Measurements from ENCODE around the gene LRRC40.
"Not testable (repeated sequence)": the region's sequence is repeated elsewhere in the genome, so short reads cannot be mapped to it uniquely, and the experiment has no call there.

Gene LRRC40

GRCh38 chr1:70200065-70200464 lies 5.3 kb downstream of the LRRC40 start:
- TF ChIP-seq POLR2A (IDR thresholded peaks at IDR 0.05; ENCODE audit: low read depth, low read length): no peak
- no peak for TF ChIP-seq POLR2AphosphoS5 (IDR thresholded peaks at IDR 0.05; ENCODE audit: low read depth, low read length)
- no peak for TF ChIP-seq TAF1 (IDR thresholded peaks at IDR 0.05; ENCODE audit: borderline replicate concordance, low read depth, low read length)
- DNase-seq (ENCODE audit: insufficient read length) (no peak), FAIRE-seq (no peak)

DNA sequence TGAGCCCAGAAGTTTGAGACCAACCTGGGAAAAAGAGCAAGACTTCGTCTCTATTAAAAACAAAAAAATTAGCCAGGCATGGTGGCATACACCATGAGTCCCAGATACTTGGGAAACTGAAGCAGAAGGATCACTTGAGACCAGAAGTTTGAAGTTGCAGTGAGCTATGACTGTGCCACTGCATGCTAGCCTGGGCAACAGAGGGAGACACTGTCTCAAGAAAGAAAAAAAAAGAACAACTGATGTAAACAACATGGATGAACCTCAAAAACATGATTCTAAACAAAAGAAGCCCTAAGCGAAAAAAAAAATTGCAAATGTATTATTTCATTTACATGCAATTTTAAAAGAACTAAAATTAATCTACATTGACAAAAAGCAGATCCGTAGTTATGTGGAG lies 9.0 kb downstream of the LRRC40 start:
- no peak for TF ChIP-seq TAF1 (IDR thresholded peaks at IDR 0.05; ENCODE audit: borderline replicate concordance, low read depth, low read length)
- FAIRE-seq: no peak

GRCh38 chr1:70195342-70195741 lies 10.0 kb downstream of the LRRC40 start:
- FAIRE-seq (no peak), DNase-seq (ENCODE audit: insufficient read length) (no peak)

More for the DNA sequence above, 9.0 kb downstream of the LRRC40 start:
- no peak for DNase-seq (ENCODE audit: insufficient read length)

GRCh38 chr1:70194601-70195000 lies 10.8 kb downstream of the LRRC40 start:
- DNase-seq (ENCODE audit: insufficient read length) (no peak), FAIRE-seq (no peak)
- TF ChIP-seq POLR2AphosphoS5 (IDR thresholded peaks at IDR 0.05; ENCODE audit: low read depth, low read length) (no peak), POLR2A (IDR thresholded peaks at IDR 0.05; ENCODE audit: low read depth, low read length) (no peak), TAF1 (IDR thresholded peaks at IDR 0.05; ENCODE audit: borderline replicate concordance, low read depth, low read length) (no peak)

More at GRCh38 chr1:70195342-70195741, 10.0 kb downstream of the LRRC40 start:
- TF ChIP-seq POLR2A (IDR thresholded peaks at IDR 0.05; ENCODE audit: low read depth, low read length) (no peak), TAF1 (IDR thresholded peaks at IDR 0.05; ENCODE audit: borderline replicate concordance, low read depth, low read length) (no peak), POLR2AphosphoS5 (IDR thresholded peaks at IDR 0.05; ENCODE audit: low read depth, low read length) (no peak)

DNA sequence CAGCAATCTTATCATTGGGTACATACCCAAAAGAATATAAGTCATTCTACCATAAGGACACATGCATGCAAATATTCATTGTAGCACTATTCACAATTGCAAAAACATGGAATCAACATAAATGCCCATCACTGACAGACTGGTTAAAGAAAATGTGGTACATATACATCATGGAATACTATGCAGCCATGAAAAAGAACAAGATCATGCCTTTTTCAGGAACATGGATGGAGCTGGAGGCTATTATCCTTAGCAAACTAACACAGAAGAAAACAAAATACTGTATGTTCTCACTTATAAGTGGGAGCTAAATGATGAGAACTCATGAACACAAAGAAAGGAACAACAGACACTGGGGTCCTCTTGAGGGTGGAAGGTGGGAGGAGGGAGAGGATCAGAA lies 12.9 kb downstream of the LRRC40 start:
- DNase-seq (ENCODE audit: insufficient read length); FAIRE-seq: not testable (repeated sequence)

DNA sequence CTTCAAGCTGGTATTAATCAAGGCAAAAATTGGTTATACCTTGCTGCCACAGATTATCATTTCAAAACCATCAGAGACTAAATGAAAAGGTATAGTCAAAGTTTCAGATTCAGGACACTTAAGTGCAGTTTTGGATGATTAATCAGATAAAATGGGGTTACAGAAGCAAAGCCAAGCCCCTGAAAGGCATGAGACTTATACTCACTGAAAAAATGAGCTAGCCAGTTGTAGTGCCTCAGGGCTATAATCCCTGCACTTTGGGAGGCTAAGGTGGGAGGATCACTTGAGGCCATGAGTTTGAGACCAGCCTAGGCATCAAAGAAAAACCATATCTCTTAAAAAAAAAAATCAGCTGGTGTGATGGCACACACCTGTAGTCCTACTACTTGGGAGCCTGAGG lies 15.2 kb downstream of the LRRC40 start:
- FAIRE-seq: no peak
- no peak for TF ChIP-seq POLR2AphosphoS5 (IDR thresholded peaks at IDR 0.05; ENCODE audit: low read depth, low read length)
- no peak for TF ChIP-seq TAF1 (IDR thresholded peaks at IDR 0.05; ENCODE audit: borderline replicate concordance, low read depth, low read length)
- no peak for TF ChIP-seq POLR2A (IDR thresholded peaks at IDR 0.05; ENCODE audit: low read depth, low read length)
- no peak for DNase-seq (ENCODE audit: insufficient read length)

DNA sequence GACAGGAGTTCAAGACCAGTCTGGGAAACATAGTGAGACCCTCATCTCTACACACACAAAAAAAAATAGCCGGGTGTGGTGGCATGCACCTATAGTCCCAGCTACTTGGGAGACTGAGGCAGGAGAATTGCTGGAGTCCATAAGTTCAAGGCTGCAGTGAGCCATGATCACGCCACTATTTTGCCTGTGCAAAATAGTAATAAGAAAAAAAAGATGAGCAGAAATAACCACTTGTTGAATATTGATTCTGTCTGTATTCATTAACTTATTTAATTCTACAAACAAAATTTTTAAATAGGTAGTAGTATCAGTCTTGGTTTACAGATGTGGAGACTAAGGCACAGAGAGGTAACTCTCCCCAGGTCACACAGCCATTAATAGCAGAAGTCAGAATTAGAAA lies 16.9 kb downstream of the LRRC40 start:
- FAIRE-seq (no peak), DNase-seq (ENCODE audit: insufficient read length) (no peak)
- TF ChIP-seq TAF1 (IDR thresholded peaks at IDR 0.05; ENCODE audit: borderline replicate concordance, low read depth, low read length) (no peak), POLR2AphosphoS5 (IDR thresholded peaks at IDR 0.05; ENCODE audit: low read depth, low read length) (no peak), POLR2A (IDR thresholded peaks at IDR 0.05; ENCODE audit: low read depth, low read length) (no peak)

GRCh38 chr1:70185181-70185580 lies 20.2 kb downstream of the LRRC40 start:
- not testable (repeated sequence) for FAIRE-seq; DNase-seq (ENCODE audit: insufficient read length)

DNA sequence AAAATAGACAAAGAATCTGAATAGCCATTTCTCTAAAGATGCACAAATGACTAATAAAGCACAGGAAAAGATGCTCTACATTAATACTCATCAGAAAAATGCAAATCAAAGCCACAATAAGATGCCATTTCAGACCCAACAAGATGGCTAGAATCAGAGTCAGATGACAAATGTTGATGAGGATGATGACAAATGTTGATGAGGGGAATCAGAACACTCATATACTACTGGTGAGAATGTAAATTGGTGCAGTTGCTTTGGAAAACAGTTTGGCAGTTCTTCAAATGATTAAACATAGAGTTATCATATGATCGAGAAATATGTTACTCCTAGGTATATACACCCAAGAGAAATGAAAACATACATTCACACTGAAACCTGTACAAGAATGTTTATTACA lies 33.9 kb downstream of the LRRC40 start:
- no peak for DNase-seq (ENCODE audit: insufficient read length)
- TF ChIP-seq POLR2A (IDR thresholded peaks at IDR 0.05; ENCODE audit: low read depth, low read length): no peak
- no peak for TF ChIP-seq POLR2AphosphoS5 (IDR thresholded peaks at IDR 0.05; ENCODE audit: low read depth, low read length)
- no peak for TF ChIP-seq TAF1 (IDR thresholded peaks at IDR 0.05; ENCODE audit: borderline replicate concordance, low read depth, low read length)
- peak; percentile 17 for FAIRE-seq

DNA sequence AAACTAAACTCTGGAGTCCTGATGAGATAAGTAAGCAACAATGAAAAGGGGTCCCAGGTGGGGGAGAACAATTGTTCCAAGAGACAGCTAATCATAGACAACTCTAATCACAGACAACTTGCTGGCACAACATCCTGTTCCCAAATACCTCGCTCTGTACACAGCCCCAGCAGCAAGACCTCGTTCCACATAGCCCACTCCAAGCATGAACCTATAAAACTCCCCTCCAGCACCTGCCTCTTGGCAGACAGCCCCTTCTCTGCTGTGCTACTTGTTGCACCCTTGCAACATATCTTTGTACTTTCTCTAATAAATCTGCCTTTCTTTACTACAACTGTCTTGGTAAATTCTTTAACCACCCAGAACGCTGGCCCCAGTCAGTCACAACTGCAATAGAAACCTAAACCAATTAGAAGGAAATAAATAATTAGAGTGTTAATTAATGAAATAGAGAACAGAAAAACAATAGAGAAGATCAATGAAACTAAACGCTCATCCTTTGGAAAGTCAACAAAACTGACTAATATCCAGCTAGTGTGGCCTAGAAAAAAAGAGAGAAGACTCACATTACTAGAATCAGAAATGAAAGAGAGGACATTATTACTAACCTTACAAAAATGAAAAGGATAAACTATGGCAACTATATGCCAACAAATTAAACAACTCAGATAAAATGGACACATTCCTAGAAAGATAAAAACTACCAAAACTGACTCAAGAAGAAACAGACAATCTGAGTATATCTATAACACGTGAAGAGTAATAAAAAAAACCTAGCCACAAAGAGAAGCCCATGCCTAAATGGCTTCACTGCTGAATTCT lies 36.1 kb downstream of the LRRC40 start:
- FAIRE-seq (no peak), DNase-seq (ENCODE audit: insufficient read length) (no peak)
- TF ChIP-seq TAF1 (IDR thresholded peaks at IDR 0.05; ENCODE audit: borderline replicate concordance, low read depth, low read length) (no peak), POLR2A (IDR thresholded peaks at IDR 0.05; ENCODE audit: low read depth, low read length) (no peak), POLR2AphosphoS5 (IDR thresholded peaks at IDR 0.05; ENCODE audit: low read depth, low read length) (no peak)

DNA sequence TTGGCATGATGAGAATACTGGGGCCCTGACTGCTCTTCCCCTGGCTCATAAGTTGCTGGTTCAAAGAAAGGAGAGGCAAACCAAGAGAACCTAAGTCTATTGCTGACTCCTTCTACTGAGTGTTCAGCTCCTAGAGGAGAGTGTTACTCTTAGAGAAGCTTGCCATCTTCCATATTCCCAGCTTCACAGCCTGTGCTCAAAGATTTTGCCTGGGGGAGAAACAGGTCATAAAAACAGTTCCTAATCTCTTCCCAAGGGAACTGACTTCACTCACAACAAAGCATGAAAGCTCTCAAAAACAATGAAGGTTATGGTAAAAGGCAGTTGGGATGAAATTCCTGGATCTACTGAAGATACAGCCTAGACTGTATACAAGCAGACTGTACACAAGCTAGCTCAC lies 37.1 kb downstream of the LRRC40 start:
- FAIRE-seq (no peak), DNase-seq (ENCODE audit: insufficient read length) (no peak)
- TF ChIP-seq POLR2AphosphoS5 (IDR thresholded peaks at IDR 0.05; ENCODE audit: low read depth, low read length) (no peak), POLR2A (IDR thresholded peaks at IDR 0.05; ENCODE audit: low read depth, low read length) (no peak), TAF1 (IDR thresholded peaks at IDR 0.05; ENCODE audit: borderline replicate concordance, low read depth, low read length) (no peak)

- no peak for TF ChIP-seq POLR2AphosphoS5 (IDR thresholded peaks at IDR 0.05; ENCODE audit: low read depth, low read length)
- TF ChIP-seq POLR2A (IDR thresholded peaks at IDR 0.05; ENCODE audit: low read depth, low read length): no peak
- no peak for TF ChIP-seq TAF1 (IDR thresholded peaks at IDR 0.05; ENCODE audit: borderline replicate concordance, low read depth, low read length)
- FAIRE-seq (no peak), DNase-seq (ENCODE audit: insufficient read length) (no peak)
These were observed 41.0 kb downstream of the LRRC40 start for GRCh38 chr1:70164350-70164749.

Measured in GM12892 (cell line).